Measurements from ENCODE around the gene BRD2.

The BRD2 gene

DNA sequence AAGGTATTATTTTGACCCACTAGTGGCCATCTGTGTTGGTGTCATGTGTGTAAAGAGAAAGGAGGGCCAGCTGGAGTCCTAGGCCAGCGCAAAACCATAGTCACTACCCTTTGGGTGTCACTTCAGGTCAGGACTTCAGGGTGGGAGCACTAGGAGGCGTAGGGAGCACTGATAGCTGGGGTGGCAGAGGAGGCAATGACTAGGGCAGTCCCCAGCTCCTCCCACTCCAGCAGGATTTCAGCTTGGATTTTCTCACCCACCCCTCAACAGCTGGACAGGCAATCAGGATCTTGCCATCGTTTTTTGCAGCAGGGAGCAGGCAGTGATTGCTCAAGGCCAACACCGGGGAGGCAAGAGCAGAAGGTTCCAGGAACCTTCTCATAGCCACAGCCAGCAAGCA is 45.2 kb downstream of the BRD2 start:
- no peak overlapping the region for H3K4me3 ChIP-seq (ENCODE audit: low read depth, low read length)
- TF ChIP-seq, protein P1, sequence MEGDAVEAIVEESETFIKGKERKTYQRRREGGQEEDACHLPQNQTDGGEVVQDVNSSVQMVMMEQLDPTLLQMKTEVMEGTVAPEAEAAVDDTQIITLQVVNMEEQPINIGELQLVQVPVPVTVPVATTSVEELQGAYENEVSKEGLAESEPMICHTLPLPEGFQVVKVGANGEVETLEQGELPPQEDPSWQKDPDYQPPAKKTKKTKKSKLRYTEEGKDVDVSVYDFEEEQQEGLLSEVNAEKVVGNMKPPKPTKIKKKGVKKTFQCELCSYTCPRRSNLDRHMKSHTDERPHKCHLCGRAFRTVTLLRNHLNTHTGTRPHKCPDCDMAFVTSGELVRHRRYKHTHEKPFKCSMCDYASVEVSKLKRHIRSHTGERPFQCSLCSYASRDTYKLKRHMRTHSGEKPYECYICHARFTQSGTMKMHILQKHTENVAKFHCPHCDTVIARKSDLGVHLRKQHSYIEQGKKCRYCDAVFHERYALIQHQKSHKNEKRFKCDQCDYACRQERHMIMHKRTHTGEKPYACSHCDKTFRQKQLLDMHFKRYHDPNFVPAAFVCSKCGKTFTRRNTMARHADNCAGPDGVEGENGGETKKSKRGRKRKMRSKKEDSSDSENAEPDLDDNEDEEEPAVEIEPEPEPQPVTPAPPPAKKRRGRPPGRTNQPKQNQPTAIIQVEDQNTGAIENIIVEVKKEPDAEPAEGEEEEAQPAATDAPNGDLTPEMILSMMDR (IDR thresholded peaks at IDR 0.05; ENCODE audit: borderline replicate concordance, insufficient read depth, low read depth, low read length) = no peak

DNA sequence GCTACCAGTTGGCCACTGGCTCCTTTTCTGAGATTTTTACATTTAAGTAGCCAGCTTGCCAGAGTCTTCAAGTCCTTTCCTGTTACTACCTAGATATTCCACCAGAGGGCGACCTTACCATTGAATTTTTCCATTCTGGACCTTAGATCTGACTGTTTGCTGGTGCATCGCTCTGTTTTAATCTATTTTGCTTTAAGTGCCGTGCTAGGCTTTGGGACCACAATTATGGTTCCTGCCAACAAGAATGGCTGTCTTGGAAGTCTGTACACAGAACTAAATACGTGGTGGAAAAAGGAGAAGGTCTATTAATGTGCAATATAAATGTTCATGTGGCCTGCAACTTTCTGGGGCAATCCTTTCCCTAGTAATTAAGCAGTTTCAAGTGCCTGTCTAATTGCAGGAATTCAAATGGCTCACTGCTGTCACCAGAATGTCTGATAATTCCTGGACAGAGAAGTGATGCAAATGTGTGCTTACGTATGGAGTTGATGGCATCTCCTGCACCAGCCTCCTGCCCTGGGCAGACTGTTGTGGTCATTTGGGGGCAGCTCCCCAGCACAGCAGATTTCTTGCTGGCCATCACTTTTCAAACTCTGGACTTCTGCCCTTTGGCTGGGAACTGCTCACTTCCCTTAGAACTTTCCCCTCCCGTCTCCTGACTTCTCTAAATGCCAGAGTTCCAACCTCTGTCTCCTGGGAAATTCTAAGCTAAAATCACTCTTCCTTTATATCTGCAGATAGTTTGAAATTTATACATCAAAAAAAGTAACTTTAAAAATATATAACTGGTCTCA is 46.6 kb downstream of the BRD2 start:
- H3K4me3 ChIP-seq (ENCODE audit: low read depth, low read length) = no peak overlapping the region
- TF ChIP-seq, protein P1 (IDR thresholded peaks at IDR 0.05; ENCODE audit: borderline replicate concordance, insufficient read depth, low read depth, low read length) = peak; percentile 37; the same call in 1 of the 2 replicates

DNA sequence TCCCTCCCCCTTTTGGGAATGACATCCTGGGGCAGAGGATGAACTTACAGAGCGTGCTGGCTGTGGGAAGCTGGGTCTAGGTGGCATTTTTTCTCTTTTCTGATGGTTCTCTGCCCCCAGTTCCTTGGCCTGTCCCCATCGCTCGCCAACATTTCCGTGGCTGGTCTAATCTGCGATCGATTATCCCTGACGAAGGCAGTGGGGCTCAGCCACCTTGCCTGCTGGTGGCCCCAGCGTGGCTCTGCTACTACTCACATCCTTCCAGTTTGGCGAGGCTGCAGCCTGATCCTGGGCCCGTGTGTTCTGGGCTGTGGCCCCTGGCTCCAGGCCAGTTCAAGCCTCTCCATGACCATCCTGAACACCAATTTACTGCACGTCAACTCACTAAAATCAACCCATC is 47.4 kb downstream of the BRD2 start:
- no peak overlapping the region for H3K4me3 ChIP-seq (ENCODE audit: low read depth, low read length)
- TF ChIP-seq, protein P1 (IDR thresholded peaks at IDR 0.05; ENCODE audit: borderline replicate concordance, insufficient read depth, low read depth, low read length) = no peak

DNA sequence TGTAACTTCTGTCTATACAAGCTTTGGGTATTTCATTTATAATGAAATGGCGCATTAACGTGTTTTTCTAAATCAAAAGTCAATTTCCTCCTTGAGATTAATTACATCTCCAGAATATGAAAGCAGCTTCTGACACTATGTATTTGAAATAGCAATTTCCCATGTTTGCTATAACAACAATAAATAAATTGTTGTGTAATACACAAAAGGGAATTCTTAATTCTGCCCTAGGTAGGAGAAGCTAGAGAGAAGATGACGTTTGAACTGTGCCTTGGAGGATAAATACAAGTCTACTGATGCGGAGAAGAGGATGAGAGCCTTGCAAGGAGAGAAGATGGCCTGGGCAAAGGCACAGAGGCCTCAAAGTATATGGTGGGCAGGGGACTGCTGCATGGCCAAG is 48.6 kb downstream of the BRD2 start:
- no peak overlapping the region for H3K4me3 ChIP-seq (ENCODE audit: low read depth, low read length)
- TF ChIP-seq, protein P1 (IDR thresholded peaks at IDR 0.05; ENCODE audit: borderline replicate concordance, insufficient read depth, low read depth, low read length) = no peak

DNA sequence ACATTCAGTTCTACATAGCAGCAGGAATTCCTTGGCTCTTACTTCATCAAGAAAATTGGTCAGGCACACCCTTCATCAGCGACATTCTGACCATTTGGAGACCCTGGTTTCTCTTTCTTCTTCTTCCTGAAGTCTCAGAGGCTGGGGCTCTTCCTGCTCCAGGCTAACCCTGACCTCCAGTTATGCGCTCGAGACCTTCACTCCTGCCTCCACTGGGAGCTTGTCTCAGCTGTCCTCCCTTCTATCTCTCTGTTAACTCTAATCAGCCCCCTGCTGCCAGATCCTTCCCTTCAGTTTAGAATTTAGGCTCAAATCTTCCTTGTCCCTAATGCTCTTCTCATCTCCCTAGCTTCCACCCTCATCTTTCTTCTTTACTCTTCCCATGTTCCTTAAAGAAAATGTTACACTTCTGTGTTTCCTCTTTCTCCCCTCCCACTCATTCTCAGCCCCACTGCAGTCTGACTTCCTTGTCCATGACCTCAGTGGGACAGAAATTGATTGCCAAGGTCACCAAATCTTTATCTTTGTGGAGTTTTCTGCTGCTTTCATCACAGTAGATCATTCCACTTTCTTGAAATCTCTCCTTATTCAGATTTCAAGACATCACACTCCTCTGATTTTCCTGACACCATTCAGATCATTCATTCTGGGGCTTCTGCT is 49.4 kb downstream of the BRD2 start:
- TF ChIP-seq, protein P1 (IDR thresholded peaks at IDR 0.05; ENCODE audit: borderline replicate concordance, insufficient read depth, low read depth, low read length) = no peak
- no peak overlapping the region for H3K4me3 ChIP-seq (ENCODE audit: low read depth, low read length)

DNA sequence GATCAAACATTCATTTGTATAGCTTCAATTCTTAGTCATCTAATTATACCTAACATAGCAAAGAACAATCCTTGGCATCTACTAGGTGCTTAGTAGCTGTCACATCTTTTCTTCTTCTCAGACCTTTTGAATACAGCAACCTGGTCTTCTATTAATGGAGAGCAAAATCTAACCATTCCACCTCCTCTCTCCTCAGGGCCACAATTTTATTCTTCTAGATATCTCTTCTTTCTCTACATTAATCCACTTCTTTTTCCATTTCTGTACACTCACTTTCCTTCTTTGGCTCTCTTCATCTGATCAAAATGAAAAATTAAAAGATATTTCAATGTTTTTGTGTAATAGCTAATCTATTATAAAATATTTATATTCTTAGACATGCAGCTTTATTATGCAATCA is 50.0 kb downstream of the BRD2 start:
- no peak overlapping the region for H3K4me3 ChIP-seq (ENCODE audit: low read depth, low read length)
- TF ChIP-seq, protein P1 (IDR thresholded peaks at IDR 0.05; ENCODE audit: borderline replicate concordance, insufficient read depth, low read depth, low read length) = no peak

DNA sequence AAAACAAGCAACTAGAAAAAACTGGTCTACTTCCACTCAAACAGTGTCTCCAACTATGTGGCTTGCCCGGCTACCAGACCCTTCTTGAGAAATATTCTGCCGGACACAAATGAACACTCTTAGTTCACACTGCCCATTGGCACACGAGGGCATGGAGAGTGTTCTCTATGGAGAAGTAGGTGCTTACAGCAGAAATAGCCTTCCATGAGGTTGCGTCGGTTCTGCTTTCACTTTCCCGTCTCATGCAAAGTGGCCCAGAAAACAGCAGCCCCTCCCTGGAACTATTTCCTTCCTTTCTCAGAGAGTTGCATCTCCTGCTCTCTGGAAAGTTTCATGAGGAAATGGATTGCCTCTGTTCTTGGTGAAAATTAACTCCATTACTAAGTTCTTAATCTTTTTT is 50.5 kb downstream of the BRD2 start:
- H3K4me3 ChIP-seq (ENCODE audit: low read depth, low read length) = no peak overlapping the region
- TF ChIP-seq, protein P1 (IDR thresholded peaks at IDR 0.05; ENCODE audit: borderline replicate concordance, insufficient read depth, low read depth, low read length) = no peak
